CD4-positive, alpha-beta T cell treated with Interleukin-17A for 4 hours (primary cell): ENCODE measurements around the gene PFDN2.
"Not testable (repeated sequence)": the region's sequence is repeated elsewhere in the genome, so short reads cannot be mapped to it uniquely, and the experiment has no call there.

Experiments
- DNase-seq: peaks from one replicate; pipeline ENCODE4 v3.0.0-alpha.2; 2020; ENCODE audit warnings: mixed read lengths

PFDN2 gene

DNA sequence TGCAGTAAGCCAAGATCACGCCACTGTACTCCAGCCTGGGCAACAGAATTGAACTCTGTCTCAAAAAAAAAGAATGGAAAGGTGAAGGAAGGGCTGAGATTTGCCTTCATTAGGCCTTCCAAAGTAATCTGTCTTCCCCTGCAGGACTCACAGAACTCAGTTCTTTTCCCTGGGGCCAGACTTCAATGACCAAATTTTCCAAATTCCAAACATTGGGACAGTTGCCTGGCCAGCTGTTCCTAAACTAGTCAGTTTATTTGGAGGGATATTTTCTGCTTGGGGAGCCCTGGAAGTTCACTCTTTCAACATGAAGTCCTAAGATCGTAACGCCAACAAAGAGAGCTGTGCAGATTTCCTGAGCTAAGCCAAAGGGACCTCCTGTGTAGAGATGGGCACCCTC is 20.0 kb upstream of the PFDN2 start:
- DNase-seq = no peak

- DNase-seq = no peak
Measured at GRCh38 chr1:161133220-161133740, 15.4 kb upstream of the PFDN2 start.

GRCh38 chr1:161132410-161133219 is 14.8 kb upstream of the PFDN2 start, which contains the start of gene DEDD:
TSS of gene DEDD (minus strand) at chr1:161132667. CDS start at chr1:161124462, 8,205 bp downstream.
- peak; percentile 90 for DNase-seq

DNA sequence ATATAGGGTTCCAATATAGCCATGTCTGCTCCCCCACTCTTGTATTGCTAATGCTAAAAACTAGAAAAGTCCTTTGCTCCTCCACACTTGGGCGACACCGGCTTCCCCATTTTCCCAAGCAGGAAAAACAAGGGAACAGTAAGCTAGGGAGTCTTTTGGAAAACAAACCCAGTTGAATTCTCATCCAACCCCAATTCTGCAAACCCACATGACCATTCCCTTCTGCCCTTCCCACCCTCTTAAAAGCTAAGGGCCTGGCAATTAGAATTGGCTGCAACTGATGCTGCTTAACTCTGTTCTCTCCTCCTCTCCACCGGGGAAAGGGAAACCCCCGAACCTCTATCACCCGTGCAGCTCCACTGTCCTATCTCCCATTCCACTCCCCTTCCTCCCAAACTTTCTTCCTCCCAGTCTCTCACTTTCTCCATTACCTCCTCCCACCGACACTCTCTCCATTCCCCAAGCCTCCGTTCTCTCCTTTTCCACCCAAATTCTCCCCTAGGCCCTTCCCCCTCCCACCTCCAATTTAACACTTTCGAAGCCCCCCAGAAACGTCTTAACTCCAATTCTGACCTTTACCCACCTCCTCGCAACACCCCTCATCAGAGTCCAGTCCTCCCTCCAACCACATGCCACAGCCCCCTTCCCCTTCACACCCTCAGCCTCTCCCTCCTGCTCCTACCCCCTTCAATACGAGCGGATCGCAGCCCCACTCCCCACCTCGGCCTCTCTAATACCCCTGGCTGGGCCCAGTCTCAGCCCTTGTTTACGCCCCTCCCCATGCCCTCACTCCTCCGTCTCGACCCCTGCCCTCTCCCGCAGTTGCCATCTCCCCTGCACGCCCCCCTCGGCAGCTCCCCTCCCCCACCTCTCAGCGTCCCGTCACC is 13.9 kb upstream of the PFDN2 start:
- DNase-seq = no peak

- DNase-seq = no peak
Measured at GRCh38 chr1:161130266-161130665, 12.4 kb upstream of the PFDN2 start.

DNA sequence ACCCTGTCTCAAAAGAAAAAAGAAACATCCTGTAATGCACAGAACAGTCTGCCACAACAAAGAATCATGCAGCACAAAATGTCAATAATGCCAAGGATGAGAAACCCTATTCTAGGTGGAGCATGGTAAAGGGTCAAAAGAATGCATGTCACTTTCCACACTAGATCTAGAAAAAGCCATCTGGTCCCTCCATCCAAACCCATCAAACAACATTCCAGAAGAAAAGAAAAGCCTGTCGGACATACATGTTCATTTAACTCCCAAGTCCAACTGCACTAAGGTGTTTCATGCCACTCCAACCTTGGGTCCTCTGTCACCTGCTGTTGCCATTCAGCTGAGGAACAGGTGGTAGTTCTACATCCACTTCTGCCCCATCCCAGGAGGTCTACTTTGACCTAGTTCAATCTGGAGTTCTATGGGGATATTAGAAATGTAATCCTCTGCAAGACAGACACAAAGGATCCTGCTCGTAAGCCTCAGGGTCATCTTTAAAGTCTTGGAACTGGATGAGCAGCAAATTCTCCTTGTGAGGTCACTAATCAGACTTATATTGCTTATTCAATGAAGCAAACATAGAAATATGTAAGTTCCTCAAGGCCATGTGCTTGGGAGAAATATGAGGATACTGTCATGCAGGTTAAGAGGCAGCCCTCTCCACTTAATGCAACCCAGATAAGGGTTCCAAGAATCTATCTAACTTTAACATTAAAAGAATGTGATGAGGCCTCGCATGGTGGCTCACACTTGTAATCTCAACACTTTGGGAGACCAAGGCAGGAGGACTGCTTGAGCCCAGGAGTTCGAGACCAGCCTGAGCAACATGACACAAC is 11.0 kb upstream of the PFDN2 start:
- no peak for DNase-seq

- DNase-seq = no peak
Measured at GRCh38 chr1:161127649-161128048, 9.8 kb upstream of the PFDN2 start.

DNA sequence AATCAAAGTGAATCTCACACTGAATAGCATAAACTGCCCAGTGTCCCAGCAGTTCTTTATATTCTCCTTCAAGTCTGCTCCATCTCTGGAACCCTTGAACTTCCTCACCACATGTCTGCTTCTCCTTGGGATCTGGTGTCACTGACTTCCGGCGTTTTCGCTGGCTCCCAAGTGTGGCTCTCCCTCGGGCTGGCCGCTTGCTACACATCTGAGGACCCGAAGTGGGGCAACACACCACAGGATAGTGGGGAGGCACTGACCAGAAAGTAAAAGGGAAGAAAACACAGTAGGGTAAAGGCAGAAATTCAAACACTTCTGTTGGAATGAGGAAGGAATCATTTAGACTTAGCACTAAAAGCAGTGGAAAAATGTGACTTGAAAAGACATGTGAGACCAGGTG is 5.1 kb upstream of the PFDN2 start:
- DNase-seq = no peak

GRCh38 chr1:161121834-161122233 is 4.0 kb upstream of the PFDN2 start:
- DNase-seq = no peak

- DNase-seq = no peak
Measured at GRCh38 chr1:161121042-161121650, 3.3 kb upstream of the PFDN2 start.

GRCh38 chr1:161119092-161119903 is 1.5 kb upstream of the PFDN2 start:
- DNase-seq = peak; percentile 58

DNA sequence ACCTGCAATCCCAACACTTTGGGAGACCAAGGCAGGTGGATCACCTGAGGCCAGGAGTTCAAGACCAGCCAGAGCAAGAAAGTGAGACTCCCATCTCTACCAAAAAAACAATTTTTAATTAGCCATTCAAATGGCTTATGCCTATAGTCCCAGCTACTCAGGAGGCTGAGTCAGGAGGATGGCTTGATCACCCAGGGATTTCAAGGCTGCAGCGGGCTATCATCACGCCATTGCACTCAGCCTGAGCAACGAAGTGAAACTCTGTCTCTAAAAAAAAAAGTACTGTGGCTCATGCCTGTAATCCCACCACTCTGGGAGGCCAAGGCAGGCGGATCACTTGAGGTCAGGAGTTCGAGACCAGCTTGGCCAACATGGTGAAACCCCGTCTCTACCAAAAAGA is 1.9 kb downstream of the PFDN2 start:
- DNase-seq = not testable (repeated sequence)

- DNase-seq = peak; percentile 26
Measured at GRCh38 chr1:161115132-161115711, 2.6 kb downstream of the PFDN2 start.

DNA sequence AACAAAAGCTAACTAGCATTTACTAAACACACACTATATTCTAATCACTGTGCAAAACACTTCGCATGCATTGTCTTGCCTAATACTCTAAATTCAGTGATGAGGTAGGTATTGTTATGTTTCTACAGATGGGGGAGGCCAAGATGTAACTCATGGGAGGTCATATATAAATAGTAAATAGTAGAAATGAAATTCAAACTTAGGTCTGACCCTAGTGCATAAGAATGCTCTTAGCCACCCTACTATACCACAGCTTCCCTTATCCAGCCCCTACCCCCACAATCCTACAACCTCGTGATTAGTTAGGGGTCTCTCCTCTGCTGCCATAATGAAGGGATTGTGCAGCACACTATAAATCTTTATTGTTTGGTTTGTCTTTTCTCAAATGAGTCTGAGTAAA is 3.3 kb downstream of the PFDN2 start:
- DNase-seq = no peak

DNA sequence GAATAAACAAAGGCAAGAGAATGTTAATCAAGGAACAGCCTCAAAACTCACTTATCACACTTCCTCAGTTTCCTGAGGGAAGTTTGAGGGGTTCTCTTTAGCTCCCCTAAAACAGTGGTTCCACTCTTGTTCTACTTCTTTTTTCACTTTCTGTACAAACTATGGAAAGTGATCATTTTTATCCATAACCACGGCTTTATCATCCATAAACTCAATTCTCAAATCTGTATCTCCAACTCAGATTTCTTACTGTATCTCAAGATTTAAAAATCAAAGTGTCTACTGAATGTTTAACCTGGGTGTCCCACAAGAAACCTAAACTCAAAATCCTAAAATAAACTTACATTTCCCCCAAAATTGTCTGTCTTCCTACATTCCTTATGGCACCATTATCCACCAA is 3.9 kb downstream of the PFDN2 start:
- DNase-seq = no peak

- no peak for DNase-seq
Measured at GRCh38 chr1:161111527-161111926, 6.3 kb downstream of the PFDN2 start.

- no peak for DNase-seq
Measured at GRCh38 chr1:161111117-161111516, 6.7 kb downstream of the PFDN2 start.

GRCh38 chr1:161106431-161106830 is 11.4 kb downstream of the PFDN2 start:
- no peak for DNase-seq

GRCh38 chr1:161100556-161100955 is 17.3 kb downstream of the PFDN2 start:
- DNase-seq = no peak

DNA sequence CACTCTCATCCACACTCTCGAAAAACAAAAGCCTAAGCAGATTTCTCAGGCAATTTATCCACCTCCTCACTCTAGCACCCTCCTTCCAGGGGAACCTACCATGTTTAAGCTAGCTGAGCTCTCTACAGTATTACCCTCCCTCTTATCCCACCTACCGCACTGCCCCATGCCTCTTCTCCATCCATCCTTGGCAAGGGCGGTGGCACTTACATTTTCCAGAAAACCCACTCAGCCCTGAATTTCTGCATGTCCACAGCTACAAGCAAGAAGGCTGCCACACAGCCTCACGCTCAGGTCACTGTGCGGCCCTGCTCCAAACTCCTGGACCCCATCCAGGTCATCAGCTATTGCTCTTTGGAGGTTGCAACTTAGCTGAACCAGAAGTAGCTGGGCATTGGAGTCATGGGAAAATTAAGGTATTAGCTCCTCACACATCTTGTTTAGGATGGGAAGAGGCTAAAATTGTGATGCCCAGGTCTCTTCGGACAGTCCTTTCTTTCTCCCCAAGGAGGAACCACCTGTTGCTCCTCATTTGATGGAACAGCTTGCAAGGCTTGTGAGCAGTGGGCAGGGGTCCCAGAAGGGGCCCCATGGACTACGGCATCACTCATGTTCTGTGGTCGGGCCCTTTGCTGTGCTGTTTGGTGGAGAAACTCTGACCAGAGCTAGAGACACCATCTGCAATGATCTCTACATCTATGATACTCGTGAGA is 18.6 kb downstream of the PFDN2 start:
- DNase-seq = no peak
